SK-N-SH (cell line): Measurements from ENCODE around the gene ZPBP2. TPM values are rescaled to one million over a fixed set of nuclear protein-coding genes. Genes with fewer than 3 reads are reported as not detected.

Experiments
- CTCF ChIA-PET: fragments of 300-600, 350-600 bp; formaldehyde crosslinking; extraction: SDS; loops from one replicate; lab custom pipeline; 2021; lab: Yijun Ruan, JAX
- POLR2A ChIA-PET: fragments of 350-600 bp; sonication (Branson Sonifier 250); formaldehyde crosslinking; extraction: SDS; loops from one replicate; lab custom pipeline; 2020; ENCODE audit warnings: antibody characterized with exemption, inconsistent platforms; lab: Yijun Ruan, JAX
- DNase-seq: peaks from one replicate; pipeline ENCODE4 v3.0.0; 2012
- H2AFZ ChIP-seq: fragments of 200-600 bp; sonication (generic); 2 replicates; pipeline ENCODE4 v1.8.1; 2016; ENCODE audit warnings: antibody characterized with exemption, mild to moderate bottlenecking, low read depth
- H3F3A ChIP-seq: fragments of 200-600 bp; sonication (generic); replicated peaks from 2 replicates; pipeline ENCODE3; 2016; ENCODE audit warnings: antibody characterized with exemption, mild to moderate bottlenecking; ENCODE audit not compliant: insufficient read depth
- H3K27ac ChIP-seq, 2 experiments: fragments of 200-500 bp in 1 of 2; fragments of 200-600 bp in 1 of 2; sonication (Bioruptor generic) in 1 of 2; sonication (generic), shearing (Covaris generic) in 1 of 2; 2 replicates each; pipeline versions ENCODE4 v1.5.1 to v1.6.1; 2014 to 2016; ENCODE audit warnings: low read depth in 2 of 2, inconsistent platforms in 1 of 2, low read length in 1 of 2, mild to moderate bottlenecking in 1 of 2, mixed read lengths in 1 of 2
- H3K27me3 ChIP-seq: fragments of 200-600 bp; sonication (generic), shearing (Covaris generic); 2 replicates; pipeline ENCODE4 v1.6.1; 2016; ENCODE audit warnings: mixed run types; ENCODE audit not compliant: insufficient read depth
- H3K36me3 ChIP-seq, 2 experiments: fragments of 200-500 bp in 1 of 2; fragments of 200-600 bp in 1 of 2; sonication (Bioruptor generic) in 1 of 2; sonication (generic) in 1 of 2; replicated peaks in 1 of 2; 2 replicates each; pipeline versions ENCODE3 to v1.5.1; 2014 to 2016; ENCODE audit warnings: low read length in 1 of 2, mild to moderate bottlenecking in 1 of 2; ENCODE audit not compliant: insufficient read depth in 2 of 2, control insufficient read depth in 1 of 2
- H3K4me1 ChIP-seq, 2 experiments: fragments of 200-500 bp in 1 of 2; fragments of 200-600 bp in 1 of 2; sonication (Bioruptor generic) in 1 of 2; sonication (generic), shearing (Covaris generic) in 1 of 2; 2 replicates each; pipeline versions ENCODE4 v1.5.1 to v1.6.1; 2014 to 2016; ENCODE audit warnings: low read depth in 1 of 2, low read length in 1 of 2, mixed run types in 1 of 2; ENCODE audit not compliant: insufficient read depth in 2 of 2, control insufficient read depth in 1 of 2
- H3K4me2 ChIP-seq: fragments of 200-600 bp; sonication (generic), shearing (Covaris generic); 2 replicates; pipeline ENCODE4 v1.6.1; 2017; ENCODE audit warnings: mixed run types
- H3K4me3 ChIP-seq, 2 experiments: fragments of 200-500 bp in 1 of 2; fragments of 200-600 bp in 1 of 2; sonication (Bioruptor generic) in 1 of 2; sonication (generic), shearing (Covaris generic) in 1 of 2; 2 replicates each; pipeline versions ENCODE4 v1.5.1 to v1.8.1; 2014 to 2016; ENCODE audit warnings: low read depth in 2 of 2, inconsistent platforms in 1 of 2, low read length in 1 of 2, mild to moderate bottlenecking in 1 of 2, mixed read lengths in 1 of 2, moderate library complexity in 1 of 2
- H3K79me2 ChIP-seq: fragments of 200-600 bp; sonication (generic); 2 replicates; pipeline ENCODE4 v1.8.1; 2017; ENCODE audit warnings: mild to moderate bottlenecking; ENCODE audit not compliant: insufficient read depth
- H3K9ac ChIP-seq: fragments of 200-600 bp; sonication (generic); 2 replicates; pipeline ENCODE4 v1.6.1; 2017; ENCODE audit warnings: mixed run types
- H3K9me2 ChIP-seq: fragments of 200-600 bp; sonication (generic); 2 replicates; pipeline ENCODE4 v1.6.1; 2017; ENCODE audit warnings: mixed run types
- H3K9me3 ChIP-seq: fragments of 200-600 bp; sonication (generic); 2 replicates; pipeline ENCODE4 v1.6.1; 2017; ENCODE audit warnings: mixed run types, mild to moderate bottlenecking, moderate library complexity
- H4K20me1 ChIP-seq: fragments of 200-600 bp; sonication (generic); 2 replicates; pipeline ENCODE4 v1.6.1; 2017; ENCODE audit warnings: mild to moderate bottlenecking, mixed run types; ENCODE audit not compliant: insufficient read depth
- CHD2 ChIP-seq: fragments of 150-350 bp; IDR thresholded peaks from 2 replicates; pipeline ENCODE4 v1.6.1; 2018; ENCODE audit warnings: low read length; ENCODE audit not compliant: partially characterized antibody
- ELF1 ChIP-seq: IDR thresholded peaks from 2 replicates; pipeline ENCODE4 v1.4.0; 2012
- FOSL2 ChIP-seq: IDR thresholded peaks from 2 replicates; pipeline ENCODE4 v1.4.0; 2012; ENCODE audit warnings: low read depth, mild to moderate bottlenecking, moderate library complexity, borderline replicate concordance
- FOXJ3 ChIP-seq: sonication (generic); formaldehyde crosslinking; IDR thresholded peaks from 2 replicates; pipeline ENCODE4 v1.5.1; 2020; ENCODE audit warnings: mild to moderate bottlenecking, missing genetic modification reagents
- GABPA ChIP-seq: IDR thresholded peaks from 2 replicates; pipeline ENCODE4 v1.4.0; 2012; ENCODE audit warnings: low read depth, mild to moderate bottlenecking
- GATA2 ChIP-seq: sonication (generic); formaldehyde crosslinking; IDR thresholded peaks from 2 replicates; pipeline ENCODE4 v1.5.0; 2020; ENCODE audit warnings: mild to moderate bottlenecking, missing genetic modification reagents
- IRF3 ChIP-seq: fragments of 150-350 bp; IDR thresholded peaks from 2 replicates; pipeline ENCODE4 v1.6.1; 2016; ENCODE audit warnings: mild to moderate bottlenecking, low read depth, low read length
- JUND ChIP-seq: IDR thresholded peaks from 2 replicates; pipeline ENCODE4 v1.4.0; 2012
- MAX ChIP-seq: IDR thresholded peaks from 2 replicates; pipeline ENCODE4 v1.4.0; 2012; ENCODE audit warnings: low read depth
- MEF2A ChIP-seq: IDR thresholded peaks from 2 replicates; pipeline ENCODE4 v1.4.0; 2012; ENCODE audit warnings: low read depth, borderline replicate concordance
- NFIC ChIP-seq: IDR thresholded peaks from 2 replicates; pipeline ENCODE4 v1.4.0; 2012; ENCODE audit warnings: borderline replicate concordance
- POLR2AphosphoS5 ChIP-seq: IDR thresholded peaks from 2 replicates; pipeline ENCODE4 v1.6.1; 2012; ENCODE audit warnings: low read depth, low read length
- RAD21 ChIP-seq: IDR thresholded peaks from 2 replicates; pipeline ENCODE4 v1.6.1; 2012; ENCODE audit warnings: mild to moderate bottlenecking, low read length
- RCOR1 ChIP-seq: fragments of 150-350 bp; IDR thresholded peaks from 2 replicates; pipeline ENCODE4 v1.6.1; 2017; ENCODE audit warnings: antibody characterized with exemption, low read length
- REST ChIP-seq: IDR thresholded peaks from 2 replicates; pipeline ENCODE4 v1.6.1; 2012; ENCODE audit warnings: mild to moderate bottlenecking, low read depth, low read length, moderate library complexity
- RFX5 ChIP-seq: IDR thresholded peaks from 2 replicates; pipeline ENCODE4 v1.6.1; 2012; ENCODE audit warnings: mild to moderate bottlenecking, improper control_type of control experiment, low read length
- RXRA ChIP-seq: IDR thresholded peaks from 2 replicates; pipeline ENCODE4 v1.4.0; 2012; ENCODE audit warnings: low read depth, mild to moderate bottlenecking, borderline replicate concordance
- SIN3A ChIP-seq: IDR thresholded peaks from 2 replicates; pipeline ENCODE4 v1.6.1; 2012; ENCODE audit warnings: low read depth, mild to moderate bottlenecking, low read length, moderate library complexity, borderline replicate concordance
- TCF12 ChIP-seq: IDR thresholded peaks from 2 replicates; pipeline ENCODE4 v1.4.0; 2012
- USF2 ChIP-seq: fragments of 150-350 bp; IDR thresholded peaks from 2 replicates; pipeline ENCODE4 v1.6.1; 2017; ENCODE audit warnings: antibody characterized with exemption, low read length, low read depth, borderline replicate concordance
- whole genome bisulfite sequencing: methylation state at CpG from one replicate; pipeline ENCODE4 v1.1.6; 2017; ENCODE audit warnings: low lambda C conversion rate; 5-methylcytosine and 5-hydroxymethylcytosine counted together
- polyA plus RNA-seq, 3 experiments: library from polyadenylated mRNA; depleted of rRNA; stranded (reverse); fragments of >200 nt; gene quantifications; 2 replicates each; pipeline ENCODE4 v1.2.3, GENCODE V29; 2012
- TF ChIP-seq, protein P1 (sequence below): IDR thresholded peaks from 2 replicates; pipeline ENCODE4 v1.4.0; 2012; ENCODE audit warnings: low read depth, borderline replicate concordance
- TF ChIP-seq, protein P2 (sequence below): fragments of 200-600 bp; sonication (generic); IDR thresholded peaks from 2 replicates; pipeline ENCODE4 v1.6.1; 2017; ENCODE audit warnings: antibody characterized with exemption, mild to moderate bottlenecking, moderate library complexity

The ZPBP2 gene
- polyA plus RNA-seq, 1 of the 3 experiments (the other 2 are of a cell fraction), result not detected

GRCh38 chr17:39868554-39868942 lies 546 bp downstream of the ZPBP2 start (continued):
- TF ChIP-seq IRF3 (no peak), CHD2 (no peak), POLR2AphosphoS5 (no peak), USF2 (no peak), RCOR1 (no peak)

DNA sequence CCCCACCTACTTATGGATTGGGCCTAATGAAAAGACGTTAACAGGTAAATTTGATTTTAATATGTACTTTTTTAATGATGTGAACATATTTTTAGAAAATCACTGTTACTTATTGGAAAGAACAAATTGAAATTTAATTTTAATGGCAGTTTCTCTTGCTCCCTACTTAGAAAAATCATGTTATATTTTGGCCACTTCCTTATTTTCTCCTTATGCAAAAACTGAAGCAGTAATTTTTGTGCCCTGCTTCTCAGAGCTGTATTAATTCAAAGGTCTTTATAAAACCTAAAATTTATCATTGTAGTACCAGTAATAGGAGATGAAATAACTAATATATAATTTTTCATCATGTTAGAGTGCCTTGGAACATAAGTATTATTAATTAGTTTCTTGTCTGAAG lies 2.8 kb downstream of the ZPBP2 start:
- no peak overlapping the region for H3K27ac ChIP-seq
- no peaks in the 10 kb centered on the region for H4K20me1 ChIP-seq
- H3K27me3 ChIP-seq, result peaks cover 45% of the 10 kb centered on the region
- no peaks in the 10 kb centered on the region for H3K79me2 ChIP-seq
- H2AFZ ChIP-seq, result no peak overlapping the region
- TF ChIP-seq GABPA (no peak), FOSL2 (no peak), JUND (no peak), NFIC (no peak), ELF1 (no peak), MAX (no peak), RCOR1 (no peak), RFX5 (no peak), FOXJ3 (CRISPR knock-in tag) (no peak), SIN3A (no peak), IRF3 (no peak), MEF2A (no peak), RXRA (no peak), GATA2 (no peak), TCF12 (no peak), RAD21 (no peak), REST (no peak)
- TF ChIP-seq, protein P1, sequence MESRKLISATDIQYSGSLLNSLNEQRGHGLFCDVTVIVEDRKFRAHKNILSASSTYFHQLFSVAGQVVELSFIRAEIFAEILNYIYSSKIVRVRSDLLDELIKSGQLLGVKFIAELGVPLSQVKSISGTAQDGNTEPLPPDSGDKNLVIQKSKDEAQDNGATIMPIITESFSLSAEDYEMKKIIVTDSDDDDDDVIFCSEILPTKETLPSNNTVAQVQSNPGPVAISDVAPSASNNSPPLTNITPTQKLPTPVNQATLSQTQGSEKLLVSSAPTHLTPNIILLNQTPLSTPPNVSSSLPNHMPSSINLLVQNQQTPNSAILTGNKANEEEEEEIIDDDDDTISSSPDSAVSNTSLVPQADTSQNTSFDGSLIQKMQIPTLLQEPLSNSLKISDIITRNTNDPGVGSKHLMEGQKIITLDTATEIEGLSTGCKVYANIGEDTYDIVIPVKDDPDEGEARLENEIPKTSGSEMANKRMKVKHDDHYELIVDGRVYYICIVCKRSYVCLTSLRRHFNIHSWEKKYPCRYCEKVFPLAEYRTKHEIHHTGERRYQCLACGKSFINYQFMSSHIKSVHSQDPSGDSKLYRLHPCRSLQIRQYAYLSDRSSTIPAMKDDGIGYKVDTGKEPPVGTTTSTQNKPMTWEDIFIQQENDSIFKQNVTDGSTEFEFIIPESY, result no peak
- TF ChIP-seq, protein P2, sequence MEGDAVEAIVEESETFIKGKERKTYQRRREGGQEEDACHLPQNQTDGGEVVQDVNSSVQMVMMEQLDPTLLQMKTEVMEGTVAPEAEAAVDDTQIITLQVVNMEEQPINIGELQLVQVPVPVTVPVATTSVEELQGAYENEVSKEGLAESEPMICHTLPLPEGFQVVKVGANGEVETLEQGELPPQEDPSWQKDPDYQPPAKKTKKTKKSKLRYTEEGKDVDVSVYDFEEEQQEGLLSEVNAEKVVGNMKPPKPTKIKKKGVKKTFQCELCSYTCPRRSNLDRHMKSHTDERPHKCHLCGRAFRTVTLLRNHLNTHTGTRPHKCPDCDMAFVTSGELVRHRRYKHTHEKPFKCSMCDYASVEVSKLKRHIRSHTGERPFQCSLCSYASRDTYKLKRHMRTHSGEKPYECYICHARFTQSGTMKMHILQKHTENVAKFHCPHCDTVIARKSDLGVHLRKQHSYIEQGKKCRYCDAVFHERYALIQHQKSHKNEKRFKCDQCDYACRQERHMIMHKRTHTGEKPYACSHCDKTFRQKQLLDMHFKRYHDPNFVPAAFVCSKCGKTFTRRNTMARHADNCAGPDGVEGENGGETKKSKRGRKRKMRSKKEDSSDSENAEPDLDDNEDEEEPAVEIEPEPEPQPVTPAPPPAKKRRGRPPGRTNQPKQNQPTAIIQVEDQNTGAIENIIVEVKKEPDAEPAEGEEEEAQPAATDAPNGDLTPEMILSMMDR, result no peak
- H3K4me2 ChIP-seq, result no peak overlapping the region
- no peaks in the 10 kb centered on the region for H3K4me1 ChIP-seq
- H3K9me3 ChIP-seq, result no peaks in the 10 kb centered on the region
- no peaks in the 10 kb centered on the region for H3K36me3 ChIP-seq
- POLR2A ChIA-PET, result no interaction called here
- H3K9me2 ChIP-seq, result no peaks in the 10 kb centered on the region
- WGBS, result 54% methylated on average over 1 of the region's 1 CpG
- DNase-seq, result no peak
- H3K9ac ChIP-seq, result no peak overlapping the region
- CTCF ChIA-PET, result no interaction called here
- H3F3A ChIP-seq, result no peaks in the 10 kb centered on the region
- no peak overlapping the region for H3K4me3 ChIP-seq
